Measurements from ENCODE around the gene GOLGA2.

DNA sequence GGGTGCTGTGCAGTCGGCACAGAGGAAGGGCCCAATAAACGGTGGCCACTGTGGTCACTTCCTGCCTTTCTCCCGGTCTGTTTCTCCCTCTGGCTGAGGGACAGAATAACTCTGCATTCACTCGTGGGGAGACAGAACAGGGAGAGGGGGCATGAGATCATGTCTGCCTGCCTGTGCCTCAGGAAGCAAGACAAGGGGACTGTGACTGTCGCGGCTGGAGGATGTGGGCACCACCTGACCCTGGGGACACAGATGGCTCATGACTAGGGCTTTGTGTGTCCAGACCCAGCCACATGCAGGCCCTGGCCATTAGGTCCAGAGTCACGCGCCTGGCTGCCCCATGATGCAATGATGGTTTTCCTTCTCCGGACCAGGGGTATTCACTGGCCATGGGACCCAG, 40.6 kb upstream of the GOLGA2 start:
- no peak for TF ChIP-seq POLR2A (IDR thresholded peaks at IDR 0.05)
- TF ChIP-seq, protein P1, sequence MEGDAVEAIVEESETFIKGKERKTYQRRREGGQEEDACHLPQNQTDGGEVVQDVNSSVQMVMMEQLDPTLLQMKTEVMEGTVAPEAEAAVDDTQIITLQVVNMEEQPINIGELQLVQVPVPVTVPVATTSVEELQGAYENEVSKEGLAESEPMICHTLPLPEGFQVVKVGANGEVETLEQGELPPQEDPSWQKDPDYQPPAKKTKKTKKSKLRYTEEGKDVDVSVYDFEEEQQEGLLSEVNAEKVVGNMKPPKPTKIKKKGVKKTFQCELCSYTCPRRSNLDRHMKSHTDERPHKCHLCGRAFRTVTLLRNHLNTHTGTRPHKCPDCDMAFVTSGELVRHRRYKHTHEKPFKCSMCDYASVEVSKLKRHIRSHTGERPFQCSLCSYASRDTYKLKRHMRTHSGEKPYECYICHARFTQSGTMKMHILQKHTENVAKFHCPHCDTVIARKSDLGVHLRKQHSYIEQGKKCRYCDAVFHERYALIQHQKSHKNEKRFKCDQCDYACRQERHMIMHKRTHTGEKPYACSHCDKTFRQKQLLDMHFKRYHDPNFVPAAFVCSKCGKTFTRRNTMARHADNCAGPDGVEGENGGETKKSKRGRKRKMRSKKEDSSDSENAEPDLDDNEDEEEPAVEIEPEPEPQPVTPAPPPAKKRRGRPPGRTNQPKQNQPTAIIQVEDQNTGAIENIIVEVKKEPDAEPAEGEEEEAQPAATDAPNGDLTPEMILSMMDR (IDR thresholded peaks at IDR 0.05), result no peak
